ENCODE data around the gene TIAM2. TPM values are rescaled to one million over a fixed set of nuclear protein-coding genes. Genes with fewer than 3 reads are reported as not detected.

Gene TIAM2
- total RNA-seq, 1 experiment from 2014 or later: 9.1 TPM

GRCh38 chr6:155270561-155271091 is 275.5 kb downstream of the TIAM2 start:
- DNase-seq (ENCODE audit: low spot score): no peak
- POLR2A ChIA-PET (ENCODE audit: low non-redundant PET): interaction anchor here (0.6 kb wide), 1 partner anchor 26 kb away, joined by 3 read pairs; no protein-coding TSS in a partner anchor
- no peak overlapping the region for H3K27ac ChIP-seq (ENCODE audit: low read depth, low read length, poor library complexity, severe bottlenecking)

GRCh38 chr6:155271145-155271544 is 276.0 kb downstream of the TIAM2 start:
- Histone ChIP-seq H3K27ac (ENCODE audit: low read depth, low read length, poor library complexity, severe bottlenecking) (no peak overlapping the region), H3K4me3 (ENCODE audit: low read depth, low read length, poor library complexity, severe bottlenecking) (no peak overlapping the region), H3K9me3 (ENCODE audit: low read depth, low read length, poor library complexity, severe bottlenecking) (no peaks in the 10 kb centered on the region), H3K36me3 (ENCODE audit: insufficient read depth, low read length, poor library complexity, severe bottlenecking) (peaks cover 13% of the 10 kb centered on the region), H3K27me3 (replicated peaks; ENCODE audit: insufficient read depth, low read depth, low read length, poor library complexity) (no peaks in the 10 kb centered on the region), H3K4me1 (ENCODE audit: insufficient read depth, low read length, poor library complexity, severe bottlenecking) (peaks cover 18% of the 10 kb centered on the region)
- POLR2A ChIA-PET (ENCODE audit: low non-redundant PET): interaction anchor here (0.6 kb wide), 1 partner anchor 27 kb away, joined by 3 read pairs; no protein-coding TSS in a partner anchor
- CTCF ChIA-PET: no interaction called here
- BruUV-seq (replicated peaks): no TSS peak
- intact Hi-C loops (cut with micrococcal nuclease; ENCODE audit: unreplicated experiment): no loop called here
- DNase-seq (ENCODE audit: low spot score): no peak
- TF ChIP-seq, protein P1, sequence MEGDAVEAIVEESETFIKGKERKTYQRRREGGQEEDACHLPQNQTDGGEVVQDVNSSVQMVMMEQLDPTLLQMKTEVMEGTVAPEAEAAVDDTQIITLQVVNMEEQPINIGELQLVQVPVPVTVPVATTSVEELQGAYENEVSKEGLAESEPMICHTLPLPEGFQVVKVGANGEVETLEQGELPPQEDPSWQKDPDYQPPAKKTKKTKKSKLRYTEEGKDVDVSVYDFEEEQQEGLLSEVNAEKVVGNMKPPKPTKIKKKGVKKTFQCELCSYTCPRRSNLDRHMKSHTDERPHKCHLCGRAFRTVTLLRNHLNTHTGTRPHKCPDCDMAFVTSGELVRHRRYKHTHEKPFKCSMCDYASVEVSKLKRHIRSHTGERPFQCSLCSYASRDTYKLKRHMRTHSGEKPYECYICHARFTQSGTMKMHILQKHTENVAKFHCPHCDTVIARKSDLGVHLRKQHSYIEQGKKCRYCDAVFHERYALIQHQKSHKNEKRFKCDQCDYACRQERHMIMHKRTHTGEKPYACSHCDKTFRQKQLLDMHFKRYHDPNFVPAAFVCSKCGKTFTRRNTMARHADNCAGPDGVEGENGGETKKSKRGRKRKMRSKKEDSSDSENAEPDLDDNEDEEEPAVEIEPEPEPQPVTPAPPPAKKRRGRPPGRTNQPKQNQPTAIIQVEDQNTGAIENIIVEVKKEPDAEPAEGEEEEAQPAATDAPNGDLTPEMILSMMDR (conservative IDR thresholded peaks at IDR 0.05; ENCODE audit: low read depth, low read length): no peak
- no peak for TF ChIP-seq EZH2 (IDR thresholded peaks at IDR 0.05; ENCODE audit: borderline replicate concordance, low read depth, low read length, poor library complexity, severe bottlenecking)

More at GRCh38 chr6:155270561-155271091, 275.5 kb downstream of the TIAM2 start:
- Histone ChIP-seq H3K9me3 (ENCODE audit: low read depth, low read length, poor library complexity, severe bottlenecking) (no peaks in the 10 kb centered on the region), H3K27me3 (replicated peaks; ENCODE audit: insufficient read depth, low read depth, low read length, poor library complexity) (no peaks in the 10 kb centered on the region), H3K4me3 (ENCODE audit: low read depth, low read length, poor library complexity, severe bottlenecking) (no peak overlapping the region), H3K4me1 (ENCODE audit: insufficient read depth, low read length, poor library complexity, severe bottlenecking) (peaks cover 18% of the 10 kb centered on the region), H3K36me3 (ENCODE audit: insufficient read depth, low read length, poor library complexity, severe bottlenecking) (peaks cover 13% of the 10 kb centered on the region)
- BruUV-seq (replicated peaks): no TSS peak
- TF ChIP-seq EZH2 (IDR thresholded peaks at IDR 0.05; ENCODE audit: borderline replicate concordance, low read depth, low read length, poor library complexity, severe bottlenecking): no peak
- TF ChIP-seq, protein P1 (conservative IDR thresholded peaks at IDR 0.05; ENCODE audit: low read depth, low read length): no peak
- intact Hi-C loops (cut with micrococcal nuclease; ENCODE audit: unreplicated experiment): no loop called here
- CTCF ChIA-PET: no interaction called here

DNA sequence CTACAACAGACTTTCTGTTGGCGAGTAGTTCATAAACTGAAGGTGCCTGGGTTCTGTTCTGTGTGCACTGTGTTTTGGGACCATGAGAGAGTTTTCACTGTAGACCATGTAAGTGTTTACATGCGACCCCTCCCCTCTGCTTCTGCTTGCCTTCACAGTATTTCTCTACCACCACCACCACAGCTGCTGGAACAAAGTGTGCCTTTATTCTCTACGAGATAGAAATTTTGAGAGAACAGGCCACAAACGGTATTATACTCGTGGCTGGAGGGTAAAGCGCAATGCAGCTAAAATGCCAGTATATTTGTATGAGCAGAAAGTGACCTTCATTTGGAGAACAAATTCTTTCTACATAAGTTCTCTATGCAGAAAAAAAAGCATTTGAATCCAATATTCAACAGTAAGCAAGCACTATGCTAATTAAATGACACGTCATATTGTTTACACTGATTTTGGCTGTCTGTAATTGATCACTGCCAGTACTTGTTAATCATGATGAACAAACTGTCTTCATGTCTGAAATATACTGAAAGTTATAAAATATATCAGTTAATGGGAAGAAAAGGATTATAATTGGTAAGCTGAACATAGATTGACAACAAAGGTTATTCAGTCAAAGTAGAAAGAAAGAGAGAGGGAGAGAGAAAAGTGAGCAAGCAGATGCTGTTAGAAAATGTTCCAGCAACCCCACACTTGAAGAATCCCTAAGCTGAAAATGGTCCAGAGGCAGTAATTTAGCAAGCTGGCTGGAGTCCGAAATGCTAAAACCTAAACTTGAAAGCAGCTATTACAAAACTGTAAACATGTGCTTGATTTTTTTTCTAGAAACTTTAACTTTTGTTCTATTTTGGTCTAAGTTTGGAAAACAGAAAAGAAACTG is 277.5 kb downstream of the TIAM2 start:
- Histone ChIP-seq H3K9me3 (ENCODE audit: low read depth, low read length, poor library complexity, severe bottlenecking) (no peaks in the 10 kb centered on the region), H3K27ac (ENCODE audit: low read depth, low read length, poor library complexity, severe bottlenecking) (peak overlapping the region; percentile 35), H3K36me3 (ENCODE audit: insufficient read depth, low read length, poor library complexity, severe bottlenecking) (peaks cover 10% of the 10 kb centered on the region), H3K4me3 (ENCODE audit: low read depth, low read length, poor library complexity, severe bottlenecking) (no peak overlapping the region), H3K27me3 (replicated peaks; ENCODE audit: insufficient read depth, low read depth, low read length, poor library complexity) (no peaks in the 10 kb centered on the region), H3K4me1 (ENCODE audit: insufficient read depth, low read length, poor library complexity, severe bottlenecking) (peaks cover 28% of the 10 kb centered on the region)
- TF ChIP-seq EZH2 (IDR thresholded peaks at IDR 0.05; ENCODE audit: borderline replicate concordance, low read depth, low read length, poor library complexity, severe bottlenecking): no peak
- TF ChIP-seq, protein P1 (conservative IDR thresholded peaks at IDR 0.05; ENCODE audit: low read depth, low read length): no peak
- intact Hi-C loops (cut with micrococcal nuclease; ENCODE audit: unreplicated experiment): no loop called here
- no peak for DNase-seq (ENCODE audit: low spot score)
- no TSS peak for BruUV-seq (replicated peaks)
- ChIA-PET POLR2A (ENCODE audit: low non-redundant PET) (no interaction called here), CTCF (no interaction called here)

Data from A673 (cell line).